Right cardiac atrium (tissue), 5 donors: Measurements from ENCODE around the gene RNF167. TPM values are rescaled to one million over a fixed set of nuclear protein-coding genes. Genes with fewer than 3 reads are reported as not detected.
"Not testable (repeated sequence)": the region's sequence is repeated elsewhere in the genome, so short reads cannot be mapped to it uniquely, and the experiment has no call there.

ENCODE experiments used
- ATAC-seq, 2 donors: fragments of 200-7000 bp; cut with Tn5 transposase; one replicate each; pipeline versions ENCODE4 v1.8.0 to v1.9.1; 2020; ENCODE audit warnings: moderate library complexity in 2 of 2, mild to moderate bottlenecking in 1 of 2
- DNase-seq, 3 donors: peaks; one replicate each; pipeline ENCODE4 v3.0.0-alpha.2; 2020
- H3K27ac ChIP-seq: one replicate; pipeline ENCODE4 v1.5.1; 2013; ENCODE audit warnings: mild to moderate bottlenecking, low read length, control low read depth, moderate library complexity
- H3K27me3 ChIP-seq: one replicate; pipeline ENCODE4 v1.6.1; 2013; ENCODE audit not compliant: control insufficient read depth, insufficient read depth
- H3K4me1 ChIP-seq: one replicate; pipeline ENCODE4 v1.6.1; 2013; ENCODE audit warnings: low read length; ENCODE audit not compliant: control insufficient read depth, insufficient read depth
- H3K4me3 ChIP-seq: one replicate; pipeline ENCODE4 v1.5.1; 2013; ENCODE audit warnings: low read length, control low read depth
- H3K9me3 ChIP-seq: one replicate; pipeline ENCODE4 v1.6.1; 2013; ENCODE audit warnings: low read length; ENCODE audit not compliant: control insufficient read depth
- WGBS: extraction: QIAGEN DNeasy Blood & Tissue Kit; methylation state at CpG from one replicate; pipeline ENCODE4 v1.1.7; 2013; 5-methylcytosine and 5-hydroxymethylcytosine counted together
- intact Hi-C, 4 donors: fragments of 100-400 bp; cut with DNase I; formaldehyde crosslinking; loops; one replicate each; pipeline versions ENCODE4 v1.11.0 to v1.14.0; 2022 to 2023
- polyA plus RNA-seq: library from polyadenylated mRNA; stranded (reverse); fragments of 200-250 nt; gene quantifications from one replicate; pipeline ENCODE4 v1.2.3, GENCODE V29; 2013
- total RNA-seq, 4 donors: library from RNA; stranded (reverse); fragmentation: NEBNext Ultra II Directional; extraction: Animal tissue kit (Norgen Biotek cat#: 25700); gene quantifications; one replicate each; pipeline ENCODE4 v1.2.1, GENCODE V29; 2021
- donor health status: healthy with polysubstance abuse.
- donor health status: DM: no; HTN: yes; CAD: no.
- donor health status: DM: no; HTN: no; CAD: no.
- donor health status: DM: no; HTN: yes; CAD: no; lungs with severe emphysema.
- donor health status: DM: yes; HTN: yes; CAD: no.

Gene RNF167
- total and polyA plus RNA-seq, 5 donors: 76.6 to 124 (median 89.7) TPM

GRCh38 chr17:4926577-4927335 is 13.3 kb upstream of the RNF167 start:
- not testable (repeated sequence) for H3K4me3 ChIP-seq

DNA sequence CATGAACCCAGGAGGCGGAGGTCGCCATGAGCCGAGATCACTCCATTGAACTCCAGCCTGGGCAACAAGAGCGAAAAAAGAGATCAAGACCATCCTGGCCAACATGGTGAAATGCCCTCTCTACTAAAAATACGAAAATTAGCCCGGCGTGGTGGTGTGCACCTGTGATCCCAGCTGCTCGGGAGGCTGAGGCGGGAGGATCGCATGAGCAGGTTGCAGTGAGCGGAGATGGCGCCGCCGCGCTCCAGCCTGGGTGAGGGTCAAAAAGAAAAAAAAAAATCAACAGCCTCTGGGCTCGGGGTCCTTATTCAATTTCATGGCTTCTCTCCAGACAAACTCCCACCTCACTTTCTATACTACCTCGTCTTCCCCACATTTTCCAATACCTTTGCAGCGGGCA is 11.2 kb upstream of the RNF167 start:
- 97% methylated on average over 18 of the region's 18 CpGs for WGBS
- no peak for ATAC-seq
- Histone ChIP-seq H3K4me1 (peaks cover under 1% of the 10 kb centered on the region), H3K27ac (no peak overlapping the region), H3K27me3 (no peaks in the 10 kb centered on the region), H3K4me3 (no peak overlapping the region), H3K9me3 (no peaks in the 10 kb centered on the region)
- DNase-seq: no peak
- intact Hi-C loops: no loop called here

More at GRCh38 chr17:4926577-4927335, 13.3 kb upstream of the RNF167 start:
- ATAC-seq, H3K4me1 ChIP-seq, H3K27me3 ChIP-seq, intact Hi-C loops, DNase-seq, H3K27ac ChIP-seq, H3K9me3 ChIP-seq: not testable (repeated sequence)
- 83% methylated on average over 24 of the region's 24 CpGs for WGBS

GRCh38 chr17:4931963-4932362 is 8.1 kb upstream of the RNF167 start, which contains the start of gene GP1BA:
GP1BA (plus strand) TSS chr17:4932277; CDS start chr17:4932605, 328 bp downstream.
- WGBS: 54% methylated on average over 14 of the region's 14 CpGs
- DNase-seq (no peak), ATAC-seq (no peak)
- H3K4me3 ChIP-seq: no peak within 1 kb of the TSS
- peaks cover 5% of the 10 kb centered on the region for H3K4me1 ChIP-seq
- no peaks in the 10 kb centered on the region for H3K9me3 ChIP-seq
- no peak within 1 kb of the TSS for H3K27ac ChIP-seq
- intact Hi-C loops: loop anchor here in 1 of 4 donors (10.0 kb wide), 1 partner anchor 53 kb away; the partner anchor contains the start of gene CAMTA2
- H3K27me3 ChIP-seq: no peaks in the 10 kb centered on the region

- intact Hi-C loops: loop anchor here in 1 of 4 donors (10.0 kb wide), 1 partner anchor 52 kb away; the partner anchor contains the start of gene CAMTA2
- H3K27me3 ChIP-seq: no peaks in the 10 kb centered on the region
- H3K4me1 ChIP-seq: peaks cover 5% of the 10 kb centered on the region
- DNase-seq: no peak
- WGBS: 95% methylated on average over 12 of the region's 12 CpGs
- H3K4me3 ChIP-seq: no peak overlapping the region
- H3K27ac ChIP-seq: no peak overlapping the region
- no peak for ATAC-seq
- no peaks in the 10 kb centered on the region for H3K9me3 ChIP-seq
Observed at GRCh38 chr17:4932756-4933155, 7.3 kb upstream of the RNF167 start.

- peak overlapping the region; percentile 66 for H3K27ac ChIP-seq
- DNase-seq (no peak), ATAC-seq (no peak)
- no peak overlapping the region for H3K4me3 ChIP-seq
- H3K4me1 ChIP-seq: peaks cover 6% of the 10 kb centered on the region
- no peaks in the 10 kb centered on the region for H3K27me3 ChIP-seq
- no peaks in the 10 kb centered on the region for H3K9me3 ChIP-seq
- intact Hi-C loops: loop anchor here in 1 of 4 donors (10.0 kb wide), 1 partner anchor 51 kb away; the partner anchor contains the start of gene CAMTA2
- WGBS: 80% methylated on average over 16 of the region's 16 CpGs
Observed at GRCh38 chr17:4933646-4934045, 6.4 kb upstream of the RNF167 start.

- WGBS: 17% methylated on average over 14 of the region's 14 CpGs
Observed at GRCh38 chr17:4934173-4934979, 5.7 kb upstream of the RNF167 start.

GRCh38 chr17:4935650-4936049 is 4.4 kb upstream of the RNF167 start:
- Histone ChIP-seq H3K4me1 (peaks cover 9% of the 10 kb centered on the region), H3K27ac (no peak overlapping the region), H3K27me3 (no peaks in the 10 kb centered on the region), H3K4me3 (no peak overlapping the region), H3K9me3 (no peaks in the 10 kb centered on the region)
- intact Hi-C loops: loop anchor here in 1 of 4 donors (10.0 kb wide), 1 partner anchor 49 kb away; the partner anchor contains the start of gene CAMTA2
- no peak for DNase-seq
- no peak for ATAC-seq

More at GRCh38 chr17:4934173-4934979, 5.7 kb upstream of the RNF167 start:
- H3K4me1 ChIP-seq: peaks cover 9% of the 10 kb centered on the region
- no peaks in the 10 kb centered on the region for H3K27me3 ChIP-seq
- H3K27ac ChIP-seq: peak overlapping the region; percentile 66
- no peaks in the 10 kb centered on the region for H3K9me3 ChIP-seq
- intact Hi-C loops: loop anchor here in 1 of 4 donors (10.0 kb wide), 1 partner anchor 50 kb away; the partner anchor contains the start of gene CAMTA2
- peak in 2 of 3 donors; percentile 67 to 79 for DNase-seq
- no peak overlapping the region for H3K4me3 ChIP-seq
- ATAC-seq: peak; percentile 28 to 38

GRCh38 chr17:4936436-4936835 is 3.6 kb upstream of the RNF167 start:
- DNase-seq (no peak), ATAC-seq (no peak)
- H3K4me3 ChIP-seq: no peak overlapping the region
- no peaks in the 10 kb centered on the region for H3K27me3 ChIP-seq
- peaks cover 11% of the 10 kb centered on the region for H3K4me1 ChIP-seq
- H3K9me3 ChIP-seq: no peaks in the 10 kb centered on the region
- no peak overlapping the region for H3K27ac ChIP-seq
- intact Hi-C loops: loop anchor here in 1 of 4 donors (10.0 kb wide), 1 partner anchor 48 kb away; the partner anchor contains the start of gene CAMTA2
- WGBS: 87% methylated on average over 3 of the region's 3 CpGs

- no peak overlapping the region for H3K27ac ChIP-seq
- H3K4me3 ChIP-seq: no peak overlapping the region
- intact Hi-C loops: loop anchor here in 1 of 4 donors (10.0 kb wide), 1 partner anchor 47 kb away; the partner anchor contains the start of gene CAMTA2
- WGBS: 90% methylated on average over 16 of the region's 16 CpGs
- no peak for DNase-seq
- peaks cover 11% of the 10 kb centered on the region for H3K4me1 ChIP-seq
- no peaks in the 10 kb centered on the region for H3K9me3 ChIP-seq
- H3K27me3 ChIP-seq: no peaks in the 10 kb centered on the region
- no peak for ATAC-seq
Observed at GRCh38 chr17:4937553-4937952, 2.5 kb upstream of the RNF167 start.

DNA sequence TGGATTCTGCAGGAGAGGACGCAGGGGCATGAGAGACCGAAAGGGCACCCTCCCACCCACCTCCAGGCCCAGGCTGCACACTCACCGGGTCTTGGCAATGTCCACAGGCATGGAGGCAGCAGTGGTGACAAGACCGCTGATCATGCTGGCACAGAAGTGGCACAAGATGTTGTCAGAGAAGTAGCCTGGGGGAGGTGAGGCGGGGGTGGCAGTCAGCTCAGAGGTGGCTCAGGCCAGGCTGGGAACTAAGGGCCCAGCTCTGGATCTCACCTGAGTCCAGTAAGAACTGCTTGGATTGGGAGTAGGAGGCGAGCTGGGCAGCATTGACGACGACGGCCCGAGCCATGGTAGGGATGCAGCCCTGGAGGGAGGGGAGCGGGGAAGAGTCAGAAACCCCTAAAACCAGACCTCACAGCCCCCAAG is 2.0 kb upstream of the RNF167 start:
- intact Hi-C loops: loop anchor here in 1 of 4 donors (10.0 kb wide), 1 partner anchor 47 kb away; the partner anchor contains the start of gene CAMTA2
- peaks cover 11% of the 10 kb centered on the region for H3K4me1 ChIP-seq
- peak in 2 of 3 donors; percentile 55 to 67 for DNase-seq
- H3K27me3 ChIP-seq: no peaks in the 10 kb centered on the region
- H3K9me3 ChIP-seq: no peaks in the 10 kb centered on the region
- no peak overlapping the region for H3K4me3 ChIP-seq
- WGBS: 85% methylated on average over 11 of the region's 11 CpGs
- no peak for ATAC-seq
- no peak overlapping the region for H3K27ac ChIP-seq
